Cerebellar nuclear complex (tissue), 1 donor: ENCODE measurements around the gene FER1L5.
"Not testable (repeated sequence)": the region's sequence is repeated elsewhere in the genome, so short reads cannot be mapped to it uniquely, and the experiment has no call there.

Experiments
- DNase-seq, 2 experiments: peaks; one replicate each; lab custom pipeline; 2025; lab: John Stamatoyannopoulos, UW

FER1L5 gene

DNA sequence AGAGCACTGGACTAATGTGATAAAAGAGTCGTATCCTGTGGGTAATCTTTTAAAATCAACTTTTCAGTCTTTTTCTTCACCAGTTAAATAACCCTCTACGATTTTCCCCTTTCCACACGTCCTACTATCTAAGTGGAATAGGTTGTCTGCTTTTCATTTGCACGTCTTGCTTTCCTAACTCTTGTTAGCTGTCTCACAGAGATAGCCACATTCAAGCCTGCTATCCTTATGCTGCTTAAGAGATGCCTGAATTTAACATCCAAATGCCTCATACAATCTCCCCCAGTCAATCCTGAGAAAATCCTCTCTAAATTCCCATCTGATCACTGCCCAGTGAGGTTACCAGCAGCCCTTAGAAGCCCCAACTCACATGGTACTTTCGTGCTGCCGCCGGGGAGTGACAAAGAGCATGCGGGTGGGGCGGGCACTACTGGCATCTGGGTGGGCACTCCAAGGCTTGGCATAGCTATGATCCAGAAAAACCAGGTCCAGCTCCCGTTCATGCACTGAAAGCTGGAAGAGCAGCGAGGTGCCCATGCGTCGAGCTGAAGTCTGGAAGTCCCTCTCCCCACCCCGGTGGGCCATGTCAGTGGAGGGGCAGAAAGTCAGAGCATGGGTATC, 5.9 kb upstream of the FER1L5 start:
- no peak for DNase-seq

DNA sequence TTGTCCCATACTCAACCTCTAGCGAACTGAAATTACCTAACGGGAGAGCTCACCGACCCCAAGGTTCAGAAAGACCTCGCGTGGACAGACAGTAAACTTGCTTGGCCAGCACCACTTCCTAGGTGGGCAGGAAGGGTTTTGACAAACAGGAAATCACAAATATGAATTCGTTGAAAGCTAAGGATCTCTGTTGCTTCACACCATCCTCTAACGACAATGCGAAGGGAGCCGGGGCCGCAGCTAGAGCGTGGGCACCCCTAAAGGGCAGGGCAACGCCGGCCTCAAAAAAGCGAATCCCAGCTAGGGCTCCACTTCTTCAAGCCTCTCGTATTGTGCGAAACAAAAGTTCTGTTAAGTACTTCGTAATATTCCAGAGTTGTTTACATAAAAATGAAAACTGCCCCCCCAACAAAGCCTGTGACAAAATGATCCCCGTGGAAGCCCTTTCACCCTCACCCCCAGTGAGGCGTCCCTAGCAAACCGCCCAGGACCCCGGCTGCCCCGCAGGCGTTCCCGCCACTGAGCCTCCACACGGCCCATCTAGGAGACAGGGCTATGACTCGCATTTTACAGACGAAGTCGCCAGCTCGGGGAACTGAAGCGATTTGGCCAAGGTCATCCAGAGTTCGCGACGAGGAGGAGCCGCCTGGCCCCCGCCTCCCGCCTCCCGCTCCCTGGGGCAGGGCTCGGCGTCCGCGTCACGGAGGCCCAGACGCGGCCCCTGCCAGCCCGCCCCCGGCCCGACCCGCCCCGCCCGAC, 5.0 kb upstream of the FER1L5 start:
- DNase-seq = no peak

DNA sequence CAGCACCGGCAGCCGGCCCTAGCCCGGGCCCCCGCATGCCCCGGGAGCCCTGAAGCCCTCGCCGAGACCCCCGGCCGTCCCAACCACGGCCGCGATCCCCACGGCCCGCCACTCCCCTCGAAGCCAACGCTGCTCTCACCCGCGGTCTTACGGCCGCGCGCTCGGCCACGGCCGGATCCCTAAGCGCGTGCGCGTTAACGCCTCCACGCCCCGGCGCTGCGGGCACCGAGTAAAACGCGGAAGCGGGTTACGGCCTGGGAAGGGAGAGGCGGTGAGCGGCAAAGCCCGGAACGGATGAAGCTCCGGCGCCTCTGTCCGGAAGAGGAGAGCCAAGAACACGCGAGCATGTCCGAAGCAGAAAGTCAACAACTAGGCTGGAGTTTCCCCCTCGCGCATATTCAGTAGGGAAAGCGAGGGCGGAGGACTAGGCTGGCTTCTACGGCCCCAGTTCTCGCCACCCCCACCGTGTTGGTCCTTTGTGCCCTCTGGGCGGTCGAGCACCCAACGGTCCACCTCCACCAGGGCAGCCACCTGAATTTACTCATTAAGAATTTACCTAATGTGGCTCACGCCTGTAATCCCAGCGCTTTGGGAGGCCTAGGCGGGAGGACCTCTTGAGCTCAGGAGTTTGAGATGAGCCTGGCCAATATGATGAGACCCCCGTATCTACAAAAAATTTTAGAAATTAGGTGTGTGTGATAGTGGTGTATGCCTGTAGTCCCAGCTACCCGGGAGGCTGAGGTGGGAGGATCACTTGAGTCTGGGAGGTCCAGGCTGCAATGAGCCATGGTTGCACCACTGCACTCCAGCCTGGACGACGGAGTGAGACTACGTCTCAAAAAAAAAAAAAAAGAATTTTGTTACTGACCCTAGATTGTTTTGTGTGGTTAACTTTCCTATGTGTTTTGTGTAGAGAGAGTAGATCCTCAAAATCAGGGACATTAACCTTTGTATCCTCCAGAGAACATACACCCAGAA, 4.1 kb upstream of the FER1L5 start, which contains the start of gene KANSL3:
KANSL3 (minus strand) TSS at position 169 of the 978 bp plus-strand sequence. CDS start 1,177 bp downstream, outside the sequence.
- peak; percentile 24 to 73 for DNase-seq

DNA sequence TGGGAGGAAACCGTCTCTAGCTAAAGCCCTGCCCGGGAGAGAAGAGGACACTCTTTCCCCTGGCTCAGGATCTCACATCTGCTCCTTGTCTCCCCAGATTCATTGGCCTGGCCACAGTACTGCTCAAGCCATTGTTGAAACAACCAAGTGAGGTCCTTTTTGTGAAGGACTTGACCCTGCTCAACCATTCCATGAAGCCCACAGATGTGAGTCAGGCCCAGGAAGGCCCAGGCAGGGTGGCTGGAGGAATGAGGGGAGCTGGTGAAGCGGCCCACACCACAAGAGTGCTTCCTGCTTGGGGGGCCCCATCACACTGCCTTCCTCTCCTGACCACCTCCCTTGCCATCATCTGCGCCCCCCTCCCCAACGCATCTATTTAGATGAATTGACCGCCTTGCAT, 5.1 kb downstream of the FER1L5 start:
- no peak for DNase-seq

DNA sequence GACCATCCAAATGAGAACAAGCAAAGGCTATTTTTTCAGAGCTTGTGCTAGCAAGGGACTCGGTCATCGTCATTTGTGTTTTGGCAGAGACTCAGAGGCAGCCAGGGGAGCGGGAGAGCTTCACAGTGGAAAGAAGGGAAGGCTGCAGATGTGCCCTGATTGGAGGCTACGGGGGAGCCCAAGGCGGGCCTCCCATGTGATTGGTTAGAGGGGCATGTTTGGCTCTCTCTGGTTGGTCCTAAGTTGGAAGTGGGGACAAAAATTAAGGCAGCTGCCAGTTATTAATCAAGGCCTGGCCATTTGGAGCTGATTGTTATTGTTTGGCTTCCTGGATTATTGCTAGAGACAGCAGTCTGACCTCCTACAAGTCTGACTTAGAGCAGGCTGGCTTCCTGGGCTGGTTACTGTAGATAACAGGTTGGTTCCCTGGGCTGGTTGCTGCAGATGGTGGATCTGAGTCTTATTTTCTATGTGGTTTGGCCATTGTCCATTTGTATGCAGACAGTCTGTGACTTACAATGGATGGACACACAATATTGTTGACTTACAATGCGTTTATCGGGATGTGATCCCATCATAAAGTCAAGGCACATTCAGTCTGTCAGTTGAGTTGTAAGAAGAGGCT, 5.9 kb downstream of the FER1L5 start:
- DNase-seq = no peak

DNA sequence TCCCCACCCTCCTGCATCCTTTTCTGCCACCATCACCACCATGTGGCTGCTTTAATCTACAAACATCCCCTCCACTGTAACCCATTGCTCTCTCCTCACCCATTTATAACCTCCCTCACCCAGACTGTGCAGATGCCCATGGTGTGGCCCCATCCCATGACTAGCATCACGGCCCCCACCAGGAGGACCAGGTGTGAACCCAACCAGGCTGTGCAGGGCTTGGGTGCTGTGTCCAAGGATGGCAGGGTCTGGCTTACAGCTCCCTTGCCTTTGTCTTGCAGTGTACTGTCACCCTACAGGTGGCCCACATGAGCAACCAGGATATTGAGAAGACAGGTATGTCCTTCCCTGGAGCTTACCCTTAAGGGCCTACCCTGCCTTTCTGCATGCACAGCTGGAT, 6.8 kb downstream of the FER1L5 start:
- no peak for DNase-seq

DNA sequence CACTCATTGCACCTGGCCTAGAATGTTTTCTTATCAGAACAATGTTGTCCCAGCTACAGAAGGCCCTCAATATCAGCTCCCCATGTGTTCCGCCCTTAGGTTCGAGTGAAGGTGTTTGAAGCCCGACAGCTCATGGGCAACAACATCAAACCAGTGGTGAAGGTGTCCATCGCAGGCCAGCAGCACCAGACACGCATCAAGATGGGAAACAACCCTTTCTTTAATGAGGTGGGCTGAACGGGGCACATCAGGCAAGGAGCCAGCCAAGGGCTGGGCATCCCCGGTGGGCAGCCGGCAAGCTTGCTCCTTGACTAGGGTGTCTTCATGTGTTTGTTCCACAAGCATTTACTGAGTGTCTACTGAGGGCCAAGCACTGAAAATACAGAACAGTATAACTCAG, 9.2 kb downstream of the FER1L5 start:
- no peak for DNase-seq

DNA sequence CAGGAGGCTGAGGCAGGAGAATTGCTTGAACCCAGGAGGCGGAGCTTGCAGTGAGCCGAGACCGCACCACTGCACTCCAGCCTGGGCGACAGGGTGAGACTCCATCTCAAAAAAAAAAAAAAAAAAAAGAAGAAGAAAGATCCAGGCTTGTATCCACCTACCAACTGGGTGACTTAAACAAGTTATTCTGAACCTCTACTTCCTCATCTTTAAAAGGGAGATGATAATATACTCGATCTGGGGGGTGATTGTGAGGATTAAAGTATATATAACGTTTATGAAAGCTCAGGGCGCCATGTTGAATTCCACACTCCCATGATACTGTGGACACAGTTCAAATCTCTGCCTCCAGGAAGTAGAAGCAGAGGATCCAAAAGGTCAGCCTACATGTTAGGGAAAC, 12.2 kb downstream of the FER1L5 start:
- DNase-seq = not testable (repeated sequence)

DNA sequence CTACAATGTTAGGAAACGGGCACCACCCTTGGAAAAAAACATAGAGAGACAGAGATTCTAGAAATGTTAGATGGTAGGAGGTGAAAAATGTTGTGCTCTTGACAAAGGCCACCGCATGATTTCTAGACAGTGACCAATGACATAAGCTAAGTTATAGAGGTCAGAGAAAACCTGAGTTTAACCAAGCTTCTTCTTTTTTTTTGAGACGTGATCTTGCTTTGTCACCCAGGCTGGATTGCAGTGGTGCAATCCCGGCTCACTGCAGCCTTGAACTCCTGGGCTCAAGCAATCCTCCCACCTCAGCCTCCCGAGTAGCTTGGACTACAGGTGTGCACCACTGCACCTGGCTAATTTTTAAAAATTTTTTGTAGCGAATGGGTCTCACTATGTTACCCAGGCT, 13.0 kb downstream of the FER1L5 start:
- DNase-seq = no peak

DNA sequence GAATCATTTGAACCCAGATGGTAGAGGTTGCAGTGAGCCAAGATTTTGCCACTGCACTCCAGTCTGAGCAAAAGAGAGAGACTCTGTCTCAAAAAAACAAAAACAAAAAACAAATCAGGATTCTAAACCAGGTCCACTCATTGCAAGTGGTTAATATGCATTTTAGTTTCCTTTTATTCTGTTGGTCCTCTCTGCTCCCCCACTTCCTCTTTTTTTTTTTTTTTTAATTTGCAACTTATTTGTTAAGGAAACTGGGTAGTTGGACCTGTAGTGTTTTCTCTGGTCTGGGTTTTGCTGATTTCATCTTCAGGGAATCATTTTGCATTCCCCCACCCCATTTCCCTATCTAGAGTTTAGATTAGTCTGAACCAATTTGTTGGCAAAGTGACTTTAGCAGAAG, 14.0 kb downstream of the FER1L5 start:
- no peak for DNase-seq

DNA sequence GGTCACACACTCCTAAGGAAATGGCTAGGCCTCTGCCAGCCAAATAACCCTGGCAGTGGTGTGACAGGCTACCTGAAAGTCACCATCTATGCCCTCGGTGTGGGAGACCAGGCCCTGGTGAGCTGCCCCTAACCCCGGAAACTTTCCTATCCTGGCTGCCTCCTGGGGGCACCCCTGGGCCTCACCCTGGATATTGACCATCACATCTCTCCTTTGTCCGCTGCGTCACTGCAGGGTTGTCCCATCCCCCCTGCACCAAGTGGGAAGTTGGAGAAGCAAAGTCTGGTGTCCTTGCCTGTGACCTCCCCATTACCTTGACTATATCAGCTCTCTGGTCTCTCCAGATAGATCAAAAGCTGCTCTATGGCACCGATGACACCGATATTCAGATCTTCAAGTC, 18.8 kb downstream of the FER1L5 start:
- no peak for DNase-seq

DNA sequence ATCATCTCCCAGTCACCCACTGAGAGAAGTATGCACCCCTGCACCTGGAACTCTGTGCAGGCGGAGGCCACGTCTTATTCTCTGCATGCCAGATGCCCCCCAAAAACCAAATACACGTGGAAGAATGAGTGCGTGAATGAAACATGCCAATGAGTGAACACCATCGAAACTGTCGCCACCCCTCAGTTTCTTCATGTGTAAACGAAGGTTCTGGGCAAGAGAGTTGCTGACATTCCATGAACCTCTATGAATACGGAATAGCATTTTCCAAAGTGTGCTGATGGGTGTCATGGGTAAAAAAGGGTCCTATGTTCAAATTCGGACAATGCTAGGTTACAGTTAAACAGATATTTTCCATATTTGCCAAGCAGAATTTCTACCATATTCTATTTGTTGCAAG, 19.8 kb downstream of the FER1L5 start:
- DNase-seq = no peak

DNA sequence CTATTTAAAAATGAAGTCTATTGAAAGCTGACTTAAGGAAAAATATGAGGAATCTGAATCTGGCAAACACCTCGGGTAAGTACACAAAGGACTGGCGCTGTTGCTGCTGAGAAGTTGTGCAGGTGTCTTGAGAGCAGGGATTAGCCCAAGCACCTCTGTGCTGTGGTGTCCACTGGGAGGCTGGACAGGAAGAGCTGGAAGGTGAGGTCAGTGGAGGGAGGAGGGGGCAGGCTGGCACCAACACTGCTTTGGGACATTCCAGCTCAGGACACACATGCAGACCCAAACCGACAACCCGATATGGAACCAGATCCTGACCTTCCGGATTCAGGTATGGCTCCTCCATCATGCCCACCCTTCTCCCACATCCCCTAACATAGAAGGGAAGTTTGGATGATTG, 20.6 kb downstream of the FER1L5 start:
- no peak for DNase-seq

DNA sequence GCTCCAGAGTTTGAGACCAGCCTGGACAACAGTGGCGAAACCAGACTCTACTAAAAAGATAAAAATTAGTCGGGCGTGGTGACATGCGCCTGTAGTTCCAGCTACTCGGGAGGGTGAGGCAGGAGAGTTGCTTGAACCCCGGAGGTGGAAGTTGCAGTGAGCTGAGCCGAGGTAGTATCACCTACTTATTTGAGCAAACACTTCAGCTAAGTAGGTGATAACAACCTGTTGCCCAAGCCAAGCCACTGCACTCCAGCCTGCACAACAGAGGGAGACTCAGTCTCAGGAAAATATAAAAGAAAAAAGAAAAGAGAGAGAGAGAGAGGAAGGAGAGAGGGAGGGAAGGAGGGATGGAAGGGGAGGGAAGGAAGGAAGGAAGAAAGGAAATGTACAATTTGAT, 21.3 kb downstream of the FER1L5 start:
- DNase-seq = no peak

DNA sequence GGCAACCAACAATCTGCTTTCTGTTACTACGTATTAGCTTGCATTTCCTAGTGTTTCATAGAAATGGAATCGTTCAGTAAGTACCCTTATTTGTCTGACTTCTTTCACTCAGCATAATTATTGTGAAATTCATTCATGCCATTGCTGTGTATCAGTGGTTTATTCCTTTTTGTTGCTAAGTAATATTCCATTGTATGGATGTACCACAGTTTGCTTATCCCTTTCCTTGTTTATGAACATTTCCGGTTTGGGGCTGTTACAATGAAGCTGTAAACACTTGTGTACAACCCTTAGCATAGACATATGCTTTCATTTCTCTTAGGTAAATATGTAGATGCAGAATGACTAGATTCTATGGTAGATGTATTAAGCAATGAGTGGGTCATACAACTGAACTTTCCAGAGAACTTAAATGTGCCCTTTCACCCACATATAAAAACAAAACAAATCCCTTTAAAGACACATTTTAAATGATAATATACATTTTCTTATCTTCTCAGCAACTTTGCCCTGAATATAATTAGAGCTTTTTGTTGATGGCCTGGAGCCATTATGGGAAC, 21.9 kb downstream of the FER1L5 start:
- no peak for DNase-seq

DNA sequence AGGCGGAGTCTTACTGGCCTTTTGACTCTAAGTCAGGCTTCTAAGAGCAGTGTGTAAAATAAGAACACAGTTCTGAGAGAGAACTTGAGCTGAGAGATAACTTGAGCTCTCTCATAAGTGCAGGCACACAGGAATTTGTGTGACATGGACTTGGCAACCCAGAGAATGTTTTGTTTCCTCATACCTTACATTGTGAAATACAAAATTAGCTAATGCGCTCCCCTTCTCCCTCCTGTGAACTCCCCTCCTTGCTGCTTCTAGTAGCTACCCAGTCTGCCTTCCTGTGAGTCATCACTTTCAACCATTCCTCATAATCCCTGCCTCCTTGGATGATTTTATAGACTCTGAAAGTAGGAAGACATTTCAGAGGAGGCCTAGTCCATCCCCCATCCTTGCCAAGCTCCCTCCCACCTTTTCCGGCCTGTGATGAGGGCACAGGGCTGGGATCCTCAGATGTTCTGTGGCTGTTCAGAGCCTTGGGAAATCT, 22.6 kb downstream of the FER1L5 start:
- no peak for DNase-seq

DNA sequence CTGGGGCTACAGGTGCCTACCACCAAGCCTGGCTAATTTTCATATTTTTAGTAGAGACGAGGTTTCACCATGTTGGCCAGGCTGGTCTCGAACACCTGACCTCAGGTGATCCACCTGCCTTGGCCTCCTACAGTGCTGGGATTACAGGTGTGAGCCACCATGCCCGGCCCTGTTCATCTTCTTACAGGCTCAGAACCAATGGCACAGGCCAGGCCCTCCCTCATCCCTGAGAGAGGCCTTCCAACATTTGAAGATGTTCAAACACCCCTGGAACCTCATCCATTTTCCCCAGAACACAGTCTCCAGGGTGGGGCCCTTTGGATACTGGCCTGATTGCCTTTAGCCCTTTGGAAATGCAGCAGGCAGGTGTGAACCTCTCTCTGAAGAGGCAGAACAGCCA, 23.2 kb downstream of the FER1L5 start:
- DNase-seq = not testable (repeated sequence)

DNA sequence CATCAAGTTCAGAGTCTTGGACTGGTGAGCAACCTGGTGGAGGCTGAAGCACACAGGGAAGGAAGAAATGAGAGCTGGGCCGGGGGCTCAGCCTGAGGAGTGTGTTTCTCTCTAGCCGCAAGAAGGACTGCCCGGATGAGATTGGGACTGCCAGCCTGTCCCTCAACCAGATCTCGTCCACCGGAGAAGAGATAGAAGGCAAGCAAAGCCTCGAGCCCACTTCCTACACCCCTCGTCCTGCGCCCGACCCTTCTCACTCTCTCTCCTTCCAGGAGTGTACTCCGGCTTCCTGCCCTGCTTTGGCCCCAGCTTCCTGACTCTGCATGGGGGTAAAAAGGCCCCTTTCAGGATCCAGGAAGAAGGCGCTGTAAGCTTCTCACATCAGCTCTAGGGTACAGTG, 26.2 kb downstream of the FER1L5 start:
- DNase-seq = no peak

DNA sequence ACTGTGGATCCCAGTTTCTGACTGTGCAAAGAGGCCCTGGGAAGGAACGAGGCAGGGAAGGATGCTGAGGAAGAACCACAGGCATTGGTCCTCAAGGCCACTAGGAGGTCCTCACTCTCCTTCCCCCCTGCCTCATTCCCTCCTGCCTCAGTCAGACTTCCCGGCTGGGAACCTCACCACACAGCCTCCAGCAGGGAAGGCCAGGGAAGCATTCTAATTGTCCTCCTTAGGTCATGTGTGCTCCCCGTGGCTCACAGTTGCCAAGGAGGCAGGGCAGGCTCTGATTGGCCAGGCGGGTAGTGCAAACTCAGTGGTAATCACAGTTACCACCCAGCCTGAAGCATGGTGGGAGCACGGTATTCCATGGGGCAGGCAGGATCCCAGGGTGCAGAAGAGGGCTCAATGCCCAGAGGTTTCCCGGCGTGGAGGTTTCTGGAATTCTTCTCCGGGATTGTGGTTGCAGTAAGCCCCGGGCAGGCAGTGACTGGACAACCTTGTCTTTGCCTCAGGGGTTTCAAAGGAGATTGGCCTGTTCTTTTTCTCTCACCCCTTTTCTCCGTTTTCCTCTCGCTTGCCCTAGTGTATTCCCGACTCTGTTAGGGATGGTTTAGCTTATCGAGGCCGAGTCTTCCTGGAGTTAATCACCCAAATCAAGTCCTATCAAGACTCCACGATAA, 27.1 kb downstream of the FER1L5 start:
- DNase-seq = no peak

DNA sequence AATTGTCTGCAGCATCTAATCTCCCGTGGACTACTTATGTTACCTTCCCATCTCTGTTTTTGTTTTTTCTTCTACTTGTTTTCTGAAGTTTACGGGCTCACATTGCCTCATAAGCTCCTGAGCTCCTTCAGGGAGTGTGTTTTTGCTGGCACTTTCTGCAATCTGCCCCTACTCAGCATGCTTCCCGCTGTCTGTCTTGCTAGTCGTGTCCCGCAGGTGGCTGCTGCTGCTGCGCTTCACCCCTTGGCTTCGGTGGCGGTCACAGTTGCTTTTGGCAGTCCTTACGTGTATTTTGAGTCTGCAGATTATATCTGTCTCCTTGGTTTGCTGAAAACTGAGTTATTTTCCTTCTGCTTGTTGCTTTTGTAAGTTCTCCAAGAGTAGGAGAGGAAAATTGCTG, 37.3 kb downstream of the FER1L5 start:
- DNase-seq = no peak

DNA sequence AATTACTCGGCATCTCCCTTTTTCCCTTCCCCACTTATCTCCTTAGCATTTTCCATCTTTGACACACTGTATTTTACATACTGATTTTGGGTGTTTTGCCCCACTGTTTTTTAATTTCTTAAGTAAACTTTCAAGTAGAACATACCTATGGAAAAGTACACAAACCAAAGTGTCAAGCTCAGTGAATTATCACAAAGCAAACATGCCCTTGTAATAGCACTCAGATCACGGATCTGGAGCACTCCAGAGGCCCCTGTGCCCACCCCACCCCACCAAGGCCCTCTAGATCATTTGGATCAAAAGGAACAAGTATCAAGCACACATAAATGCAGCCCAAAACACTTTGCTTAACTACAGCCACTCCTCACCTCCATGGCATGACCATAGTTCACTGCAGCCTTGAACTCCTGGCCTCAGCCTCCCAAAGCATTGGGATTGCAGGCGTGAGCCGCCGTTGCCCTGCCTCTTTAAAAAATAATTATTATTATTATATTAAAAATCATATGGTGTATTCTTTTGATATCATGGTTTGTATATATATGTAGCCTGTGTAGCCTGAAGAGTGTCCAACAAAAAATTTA, 38.1 kb downstream of the FER1L5 start:
- no peak for DNase-seq
